ENCODE results near the gene SPECC1. TPM values are rescaled to one million over a fixed set of nuclear protein-coding genes. Genes with fewer than 3 reads are reported as not detected.

SPECC1 gene
- total RNA-seq, 1 experiment from 2014 or later: 43.5 TPM

- Histone ChIP-seq H3K27ac (ENCODE audit: low read depth, low read length) (no peak overlapping the region), H3K4me3 (replicated peaks in 1 of 2; ENCODE audit: low read depth in 1 of 2, low read length in 2 of 2) (no peak overlapping the region), H3K9me3 (ENCODE audit: control insufficient read depth in 1 of 2, insufficient read depth in 1 of 2, low read depth in 1 of 2, low read length in 2 of 2) (no peaks in the 10 kb centered on the region), H3K4me1 (ENCODE audit: control insufficient read depth in 1 of 2, insufficient read depth in 2 of 2, low read length in 2 of 2) (no peaks in the 10 kb centered on the region), H3K9me2 (ENCODE audit: insufficient read depth) (no peaks in the 10 kb centered on the region), H4K20me1 (ENCODE audit: insufficient read depth) (no peaks in the 10 kb centered on the region), H3K4me2 (ENCODE audit: low read length) (no peak overlapping the region), H3K27me3 (ENCODE audit: insufficient read depth, low read length) (no peaks in the 10 kb centered on the region), H3K36me3 (ENCODE audit: control insufficient read depth in 1 of 2, insufficient read depth in 2 of 2, low read length in 2 of 2) (no peaks in the 10 kb centered on the region), H2AFZ (ENCODE audit: low read depth, low read length, poor library complexity, severe bottlenecking) (no peak overlapping the region), H3K9ac (ENCODE audit: low read length) (no peak overlapping the region), H3K79me2 (ENCODE audit: insufficient read depth, low read length) (no peaks in the 10 kb centered on the region)
- intact Hi-C loops (cut with micrococcal nuclease): no loop called here
- DNase-seq (ENCODE audit: low read depth, low spot score) (no peak), ATAC-seq (no peak)
- no TSS peak for BruUV-seq (replicated peaks)
- RAD21 ChIA-PET (ENCODE audit: low non-redundant PET in 1 of 2, low total read pairs in 2 of 2, uncharacterized antibody in 2 of 2, unreplicated experiment in 2 of 2): no interaction called here
- TF ChIP-seq EGR1 (IDR thresholded peaks at IDR 0.05; ENCODE audit: low read depth) (no peak), FOSL1 (IDR thresholded peaks at IDR 0.05; ENCODE audit: low read depth) (no peak), POLR2A (IDR thresholded peaks at IDR 0.05; ENCODE audit: borderline replicate concordance, extremely low read depth, insufficient read depth, insufficient read length) (no peak), ATF3 (IDR thresholded peaks at IDR 0.05) (no peak)
- POLR2A ChIA-PET: no interaction called here
- CTCF ChIA-PET: no interaction called here
Measured at GRCh38 chr17:20045476-20045875, 36.3 kb downstream of the SPECC1 start.

- RAD21 ChIA-PET (ENCODE audit: low non-redundant PET in 1 of 2, low total read pairs in 2 of 2, uncharacterized antibody in 2 of 2, unreplicated experiment in 2 of 2): no interaction called here
- BruUV-seq (replicated peaks): no TSS peak
- CTCF ChIA-PET: no interaction called here
- no peak for TF ChIP-seq ELF1 (IDR thresholded peaks at IDR 0.05; ENCODE audit: borderline replicate concordance, low read depth)
- no peak for TF ChIP-seq POLR2A (IDR thresholded peaks at IDR 0.05; ENCODE audit: borderline replicate concordance, extremely low read depth, insufficient read depth, insufficient read length)
- no peak for TF ChIP-seq JUND (IDR thresholded peaks at IDR 0.05)
- TF ChIP-seq CEBPB (IDR thresholded peaks at IDR 0.05; ENCODE audit: low read depth): no peak
- TF ChIP-seq CTCF (IDR thresholded peaks at IDR 0.05 in 2 of 3, conservative IDR thresholded peaks at IDR 0.05 in 1 of 3; ENCODE audit: borderline replicate concordance in 1 of 3, insufficient read depth in 1 of 3, low read depth in 2 of 3, low read length in 2 of 3): no peak
- no peak for TF ChIP-seq ZNF274 (IDR thresholded peaks at IDR 0.05; ENCODE audit: low read depth, low read length)
- no peak for TF ChIP-seq POLR2AphosphoS5 (IDR thresholded peaks at IDR 0.05; ENCODE audit: low read depth, low read length)
- no peak for TF ChIP-seq YY1 (IDR thresholded peaks at IDR 0.05; ENCODE audit: extremely low read depth, insufficient replicate concordance, low read depth, low read length)
- no peak for TF ChIP-seq ZFX (IDR thresholded peaks at IDR 0.05)
- TF ChIP-seq SP1 (IDR thresholded peaks at IDR 0.05; ENCODE audit: low read depth): no peak
- no peak for TF ChIP-seq EGR1 (IDR thresholded peaks at IDR 0.05; ENCODE audit: low read depth)
- TF ChIP-seq ZBTB33 (IDR thresholded peaks at IDR 0.05; ENCODE audit: extremely low read depth, insufficient replicate concordance, low read length): no peak
- no peak for TF ChIP-seq RAD21 (IDR thresholded peaks at IDR 0.05; ENCODE audit: low read depth)
- TF ChIP-seq SRF (IDR thresholded peaks at IDR 0.05; ENCODE audit: low read depth): no peak
Measured at GRCh38 chr17:20046629-20047028, 37.5 kb downstream of the SPECC1 start.

More at GRCh38 chr17:20046629-20047028, 37.5 kb downstream of the SPECC1 start:
- Histone ChIP-seq H3K36me3 (ENCODE audit: control insufficient read depth in 1 of 2, insufficient read depth in 2 of 2, low read length in 2 of 2) (no peaks in the 10 kb centered on the region), H3K9ac (ENCODE audit: low read length) (no peak overlapping the region), H3K27ac (ENCODE audit: low read depth, low read length) (no peak overlapping the region), H3K79me2 (ENCODE audit: insufficient read depth, low read length) (no peaks in the 10 kb centered on the region), H3K9me2 (ENCODE audit: insufficient read depth) (no peaks in the 10 kb centered on the region), H3K4me3 (replicated peaks in 1 of 2; ENCODE audit: low read depth in 1 of 2, low read length in 2 of 2) (no peak overlapping the region), H2AFZ (ENCODE audit: low read depth, low read length, poor library complexity, severe bottlenecking) (no peak overlapping the region), H3K9me3 (ENCODE audit: control insufficient read depth in 1 of 2, insufficient read depth in 1 of 2, low read depth in 1 of 2, low read length in 2 of 2) (no peaks in the 10 kb centered on the region), H3K27me3 (ENCODE audit: insufficient read depth, low read length) (no peaks in the 10 kb centered on the region), H3K4me1 (ENCODE audit: control insufficient read depth in 1 of 2, insufficient read depth in 2 of 2, low read length in 2 of 2) (no peaks in the 10 kb centered on the region), H4K20me1 (ENCODE audit: insufficient read depth) (no peaks in the 10 kb centered on the region), H3K4me2 (ENCODE audit: low read length) (no peak overlapping the region)
- POLR2A ChIA-PET: no interaction called here
- no peak for DNase-seq (ENCODE audit: low read depth, low spot score)
- ATAC-seq: no peak
- intact Hi-C loops (cut with micrococcal nuclease): no loop called here

All from HCT116 (cell line).